GM21737 (cell line): ENCODE data around the gene POMT2.
"Not testable (repeated sequence)": the region's sequence is repeated elsewhere in the genome, so short reads cannot be mapped to it uniquely, and the experiment has no call there.

Experiments
- ATAC-seq: cut with Tn5 transposase; IDR thresholded peaks from one replicate; pipeline ENCODE4 v1.9.1; 2021; ENCODE audit warnings: mild to moderate bottlenecking, moderate library complexity; ENCODE audit not compliant: unreplicated experiment

Gene POMT2

GRCh38 chr14:77302926-77303325 is 17.8 kb downstream of the POMT2 start:
- no peak for ATAC-seq

GRCh38 chr14:77301103-77301502 is 19.6 kb downstream of the POMT2 start:
- ATAC-seq, result no peak

DNA sequence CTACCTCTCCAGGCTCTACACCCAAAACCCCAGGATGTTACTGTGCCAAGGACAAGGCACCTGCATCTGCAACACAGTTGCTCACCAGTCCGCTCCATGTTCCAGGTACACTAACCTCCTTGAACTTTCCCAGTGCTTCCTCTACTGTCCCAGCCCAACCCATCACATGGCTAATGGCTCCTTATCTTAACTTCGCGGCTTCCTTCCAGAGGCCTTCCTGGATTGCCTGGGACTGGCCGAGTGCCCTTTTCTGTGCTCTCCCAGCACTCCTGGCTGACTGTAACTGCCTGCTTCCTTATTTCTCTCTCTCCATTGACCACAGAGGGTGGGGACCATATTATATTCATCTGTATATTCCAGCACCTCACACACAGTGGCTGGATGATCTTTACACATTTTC is 20.9 kb downstream of the POMT2 start:
- ATAC-seq, result no peak

DNA sequence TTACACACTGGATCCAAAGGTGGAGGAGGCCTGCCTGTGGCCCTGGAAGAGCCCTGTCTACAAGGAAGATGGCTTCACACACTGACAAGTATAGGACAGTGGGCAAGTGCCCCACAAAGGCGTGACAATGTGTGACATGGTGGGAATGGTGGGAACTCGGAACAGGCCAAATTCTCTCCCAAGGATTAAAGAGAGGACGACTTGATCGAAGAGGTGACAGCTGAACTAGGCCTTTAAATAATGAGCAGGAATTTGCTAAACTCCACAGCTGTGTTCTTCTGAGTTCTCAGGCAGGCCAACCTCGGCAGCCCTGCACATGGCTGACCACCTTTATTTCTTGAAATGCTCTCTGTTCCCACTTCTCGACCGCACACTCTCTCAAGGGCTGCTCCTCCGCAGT is 23.8 kb downstream of the POMT2 start:
- ATAC-seq, result no peak

- ATAC-seq, result no peak
These were observed 24.5 kb downstream of the POMT2 start for GRCh38 chr14:77296155-77296554.

DNA sequence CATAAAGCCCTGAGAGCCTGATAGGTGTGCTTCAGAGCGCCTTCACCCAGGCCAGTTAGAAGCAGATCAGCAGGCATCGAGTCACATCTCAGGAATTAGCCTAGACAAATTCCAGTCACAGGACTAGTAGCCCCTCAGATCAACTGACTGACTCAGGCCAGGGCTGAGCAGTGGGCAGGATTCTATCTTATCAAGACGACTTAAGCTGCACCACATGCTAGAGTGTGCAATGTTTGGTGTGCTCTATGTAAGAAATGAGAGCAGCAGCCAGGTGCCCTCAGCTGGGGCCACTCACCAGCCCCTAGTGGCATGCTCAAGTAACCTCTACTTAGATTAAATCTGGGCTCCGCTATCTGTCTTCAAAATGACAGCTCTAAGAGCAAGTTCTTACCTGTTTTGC is 30.0 kb downstream of the POMT2 start:
- ATAC-seq, result no peak

- ATAC-seq, result no peak
These were observed 34.1 kb downstream of the POMT2 start for GRCh38 chr14:77286576-77286975.

DNA sequence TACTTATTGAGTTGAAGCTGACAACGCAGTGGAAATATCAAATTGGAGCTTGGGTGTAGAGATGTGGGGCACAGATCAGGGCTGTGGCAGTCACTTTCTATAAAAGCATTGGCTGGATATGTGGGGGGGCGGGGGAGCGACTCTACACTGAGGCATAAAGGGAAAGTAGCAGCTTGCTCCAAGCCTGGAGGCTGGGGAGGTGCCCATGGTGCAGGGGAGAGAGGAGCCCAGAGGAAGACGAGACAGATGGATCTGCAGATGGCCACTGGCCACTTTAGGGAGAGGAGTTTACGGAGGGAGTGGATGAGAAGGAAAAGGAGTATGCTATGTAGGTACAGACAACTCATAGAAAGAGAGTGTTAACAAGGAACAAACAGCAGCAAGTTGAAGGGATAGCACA is 36.2 kb downstream of the POMT2 start:
- ATAC-seq, result no peak

GRCh38 chr14:77284066-77284465 is 36.6 kb downstream of the POMT2 start:
- no peak for ATAC-seq

DNA sequence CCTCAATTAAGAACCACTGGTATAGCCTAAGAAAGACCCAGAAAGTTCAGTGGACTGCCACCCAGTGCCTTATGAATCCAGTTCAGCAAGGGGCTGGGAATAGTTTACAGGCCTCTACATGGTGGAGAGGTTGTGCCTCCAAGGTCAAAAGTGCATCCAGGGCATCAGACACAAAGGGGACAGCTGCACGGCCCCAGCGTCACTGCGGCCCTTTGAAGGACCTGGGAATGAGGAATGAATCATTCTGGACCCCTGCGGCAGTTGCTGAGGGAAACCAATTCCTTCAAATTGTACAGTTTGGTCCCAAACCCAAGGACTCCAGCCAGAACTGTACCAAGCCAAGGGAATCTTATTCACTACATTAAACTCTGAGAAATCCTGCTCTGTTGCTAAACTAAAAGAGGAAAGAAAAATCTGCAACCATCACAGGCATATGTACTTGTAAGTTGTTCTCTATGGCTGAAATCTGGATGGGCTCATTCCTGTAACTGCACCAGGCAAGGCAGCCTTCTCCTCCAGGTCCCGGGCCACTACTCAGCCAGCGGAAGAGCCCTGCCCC is 38.8 kb downstream of the POMT2 start:
- no peak for ATAC-seq

DNA sequence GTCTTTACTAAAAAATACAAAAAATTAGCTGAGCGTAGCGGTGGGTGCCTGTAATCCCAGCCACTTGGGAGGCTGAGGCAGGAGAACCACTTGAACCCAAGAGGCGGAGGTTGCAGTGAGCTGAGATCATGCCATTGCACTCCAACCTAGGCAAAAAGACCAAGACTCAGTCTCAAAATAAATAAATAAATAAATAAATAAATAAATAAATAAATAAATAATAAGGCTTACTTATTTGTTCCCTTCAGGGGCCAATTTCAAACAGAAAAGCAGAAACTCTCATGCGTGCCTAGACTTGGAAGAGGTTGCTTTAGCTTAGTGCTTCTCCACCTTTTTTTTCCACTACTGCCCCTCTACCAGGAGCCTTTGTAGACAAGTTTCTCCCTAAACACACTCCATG is 39.8 kb downstream of the POMT2 start:
- ATAC-seq, result not testable (repeated sequence)

DNA sequence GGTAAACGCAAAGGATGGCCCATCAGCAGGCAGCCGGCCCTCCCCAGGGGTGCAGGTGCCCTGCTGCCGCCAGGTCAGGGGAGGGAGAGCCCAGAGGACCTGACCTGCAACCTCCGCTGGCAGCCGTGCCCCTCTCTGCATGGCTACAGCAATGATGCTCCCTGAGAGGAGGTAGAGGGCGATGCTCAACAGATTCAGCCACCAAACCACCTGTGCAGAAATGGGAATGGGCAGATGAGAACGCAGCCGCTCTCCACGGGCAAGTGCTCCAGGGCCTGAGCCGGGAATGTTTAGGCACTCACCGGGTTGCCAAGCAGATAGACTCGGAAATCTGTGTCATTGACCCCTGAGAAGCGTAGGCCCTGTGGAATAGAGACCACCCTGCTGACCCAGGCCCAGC is 41.0 kb downstream of the POMT2 start:
- ATAC-seq, result no peak

DNA sequence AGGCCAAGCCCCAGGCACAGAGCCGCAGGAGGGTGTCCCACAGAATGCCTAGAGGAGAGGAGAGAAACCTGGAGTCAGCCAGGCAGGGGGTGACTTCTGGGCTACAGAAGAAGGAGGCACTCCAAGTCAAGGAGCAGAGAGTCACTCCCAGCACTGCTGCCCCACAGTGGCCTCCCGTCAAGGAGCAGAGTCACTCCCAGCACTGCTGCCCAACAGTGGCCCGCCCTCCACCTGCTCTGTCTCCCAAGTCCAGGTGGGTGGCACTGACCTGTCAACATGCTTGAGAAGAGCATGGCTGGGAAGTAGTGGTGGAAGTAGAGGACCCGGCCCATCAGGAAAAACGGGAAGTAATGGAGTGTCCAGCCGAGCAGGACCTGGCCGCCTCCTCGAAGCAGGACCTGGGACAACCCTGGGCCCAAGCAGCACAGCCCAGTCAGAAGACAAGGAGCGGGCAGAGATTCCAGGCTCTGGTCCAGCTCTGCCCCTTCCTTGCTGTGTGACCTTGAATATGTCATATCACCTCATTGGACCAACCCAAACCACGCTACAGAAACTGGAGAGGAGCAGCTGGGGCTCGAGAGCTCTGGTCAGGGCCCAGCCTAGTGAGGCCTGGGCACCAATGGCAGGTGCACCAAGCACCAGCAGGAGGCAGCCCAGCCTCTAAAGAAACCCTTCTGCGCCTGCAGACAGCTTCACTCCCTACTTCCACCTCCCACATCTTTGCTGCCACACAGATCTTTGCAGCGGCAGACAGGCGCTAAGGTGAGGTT is 42.0 kb downstream of the POMT2 start:
- ATAC-seq, result no peak

- ATAC-seq, result no peak
These were observed 43.7 kb downstream of the POMT2 start for GRCh38 chr14:77276959-77277358.

DNA sequence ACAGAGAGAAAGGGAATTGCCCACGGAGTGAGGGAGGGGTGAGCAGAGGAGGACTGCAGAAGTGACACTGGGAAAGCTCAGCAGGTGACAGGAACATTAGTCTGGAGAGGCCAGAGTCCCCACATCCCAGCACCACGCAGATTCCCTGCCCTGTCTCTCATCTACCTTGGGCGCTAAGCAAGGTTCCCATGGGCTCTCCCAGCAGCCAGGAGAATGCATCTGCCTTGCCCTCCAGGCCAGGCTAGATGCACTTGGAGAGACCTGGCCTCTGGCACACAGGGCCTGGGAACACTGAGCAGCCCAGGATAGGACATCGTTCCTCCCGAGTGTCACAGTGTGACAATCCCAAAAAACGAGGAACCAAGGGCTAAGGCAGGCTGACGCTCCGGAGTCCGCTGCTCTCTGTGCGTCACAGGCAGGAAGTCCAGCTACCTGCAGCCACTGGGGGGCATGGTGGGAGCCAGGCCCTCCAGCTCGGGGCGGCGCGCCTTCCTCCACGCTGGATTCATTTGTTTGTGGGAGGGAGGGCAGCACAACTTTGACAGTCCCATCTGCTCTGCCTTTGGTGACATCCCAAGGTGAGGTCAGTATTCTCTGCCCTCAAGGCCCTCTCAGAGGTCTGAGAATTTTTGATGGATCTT is 44.3 kb downstream of the POMT2 start:
- no peak for ATAC-seq

- no peak for ATAC-seq
These were observed 45.1 kb downstream of the POMT2 start for GRCh38 chr14:77275601-77276017.

DNA sequence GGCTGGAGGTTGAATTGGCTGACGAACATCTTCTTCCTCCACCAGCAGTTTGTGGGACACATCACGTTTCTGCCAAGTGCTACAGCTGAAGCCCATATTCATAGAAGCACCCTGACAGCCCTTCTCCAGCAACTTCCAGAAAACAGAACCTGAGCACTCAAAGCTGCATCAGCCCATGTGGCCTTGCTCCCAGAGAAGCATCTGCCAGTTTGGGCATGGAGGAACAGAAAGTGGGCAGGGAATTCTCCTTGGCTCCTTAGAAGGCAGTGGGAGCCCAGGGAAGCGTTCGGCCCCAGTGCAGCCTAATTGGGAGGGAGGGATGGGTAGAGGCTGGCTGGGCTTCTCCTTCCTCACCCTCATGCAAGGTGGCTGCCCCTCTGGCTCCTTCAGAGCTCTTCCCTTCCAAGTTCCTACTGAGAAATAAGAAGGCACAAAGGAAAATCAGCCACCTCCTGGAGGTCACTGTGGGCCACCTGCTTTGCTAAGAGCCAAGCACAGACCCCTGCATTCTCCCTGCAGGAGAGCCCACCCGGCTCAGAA is 45.6 kb downstream of the POMT2 start:
- ATAC-seq, result no peak

DNA sequence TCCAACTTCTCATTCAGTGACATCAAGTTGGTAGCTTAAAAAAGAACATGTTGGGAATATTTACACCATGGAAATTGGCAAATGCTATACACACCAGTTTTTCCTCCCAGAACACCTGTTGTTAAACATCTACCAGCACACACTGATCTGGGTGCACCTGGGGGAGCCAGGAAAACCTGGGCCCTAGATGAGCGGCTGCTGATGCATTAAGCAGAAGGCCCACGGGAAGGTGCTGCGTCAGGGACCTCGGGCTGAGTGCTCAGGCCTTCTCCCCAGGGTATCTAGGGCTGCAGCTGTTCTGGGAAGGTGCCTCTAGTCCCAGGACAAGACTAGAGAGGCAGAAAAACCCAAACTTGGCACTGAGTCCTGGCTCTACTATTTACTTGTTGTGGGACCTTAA is 46.9 kb downstream of the POMT2 start:
- no peak for ATAC-seq

DNA sequence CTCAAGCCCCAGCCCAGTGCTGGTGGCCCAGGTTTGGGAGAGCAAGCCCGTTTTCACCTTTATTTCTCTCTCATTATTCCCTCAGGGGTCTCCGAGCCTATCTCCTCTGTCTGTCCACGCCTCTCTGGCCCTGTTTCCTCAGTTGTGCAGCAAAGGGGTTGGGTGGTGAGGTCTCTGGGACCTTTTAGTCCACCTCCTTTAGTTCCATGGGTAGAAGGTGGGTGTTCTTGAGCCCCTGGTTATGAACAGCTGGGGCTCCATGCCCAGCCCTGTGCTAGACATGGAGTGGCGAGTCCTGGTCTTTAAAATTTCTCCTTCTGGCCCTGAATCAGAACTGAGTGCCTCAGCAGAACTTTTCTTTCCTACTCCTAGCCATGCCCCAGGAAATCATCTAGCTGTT is 48.4 kb downstream of the POMT2 start:
- no peak for ATAC-seq

DNA sequence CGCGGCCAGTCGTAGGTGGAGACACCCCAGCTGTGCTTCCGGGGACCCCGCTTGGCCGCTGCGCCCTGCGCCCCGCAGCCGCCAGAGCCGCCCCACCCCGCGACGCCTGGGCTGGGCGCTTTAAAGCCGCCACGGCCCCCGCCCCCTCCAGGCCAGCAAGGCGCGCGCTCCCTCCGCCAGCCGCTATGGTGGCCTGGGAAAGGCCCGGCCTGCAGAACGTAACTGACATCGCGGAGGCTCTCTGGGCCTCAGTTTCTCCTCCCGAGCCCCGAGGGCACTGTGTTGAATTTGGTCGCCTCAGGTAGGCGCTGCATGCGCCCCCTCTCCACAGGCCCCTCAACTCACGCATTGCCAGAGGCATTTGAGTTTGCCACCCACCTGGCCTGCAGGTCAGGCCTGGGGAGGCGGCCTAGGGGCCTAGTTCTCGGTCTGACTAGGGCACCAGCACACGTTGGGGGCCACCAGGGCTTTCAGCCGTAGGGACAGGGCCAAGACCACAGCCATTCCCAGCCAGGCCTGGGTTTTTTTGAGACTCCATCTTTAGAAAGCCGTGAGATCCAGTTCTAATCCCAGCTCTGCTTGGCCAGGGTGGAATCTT is 49.5 kb downstream of the POMT2 start, which contains the start of gene NGB:
Gene NGB (minus strand): TSS at position 94 of the 598 bp plus-strand sequence. CDS start 269 bp downstream, outside the sequence.
- ATAC-seq, result no peak

DNA sequence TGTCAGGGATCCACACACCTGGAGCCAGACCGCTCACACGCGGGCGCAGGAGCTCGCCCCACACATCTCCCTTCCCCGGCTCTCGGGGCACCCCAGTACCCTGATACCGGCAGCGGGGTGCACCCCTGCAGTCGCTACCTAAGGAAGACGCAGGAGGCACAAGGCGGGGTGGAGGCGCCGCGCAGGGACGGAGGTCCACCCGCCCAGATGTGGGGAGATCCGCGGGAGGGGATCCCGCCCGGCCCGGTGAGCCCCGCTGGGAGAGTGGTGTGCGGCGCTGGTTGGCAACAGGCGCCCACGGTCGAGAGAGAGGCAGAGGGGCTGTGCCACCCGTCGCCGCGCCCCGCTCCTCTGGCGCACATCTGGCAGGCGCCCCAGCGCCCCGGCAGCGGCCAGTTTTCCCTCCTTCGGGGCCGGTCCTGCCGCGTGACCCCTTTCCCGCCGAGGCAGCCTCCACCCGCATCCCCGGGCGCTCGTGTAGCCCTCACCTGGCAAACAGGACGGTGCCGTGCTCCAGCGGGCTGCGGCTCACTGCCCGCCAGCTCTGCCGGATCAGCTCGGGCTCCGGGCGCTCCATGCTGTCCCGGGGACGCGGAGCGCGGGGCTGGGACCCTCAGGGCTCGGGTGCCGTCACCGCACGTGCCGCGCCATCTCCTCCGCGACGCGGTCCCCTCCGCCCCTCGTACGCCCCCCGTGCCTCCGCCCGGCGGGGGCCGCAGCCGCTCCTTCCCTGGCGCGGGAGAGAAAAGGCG is 50.1 kb downstream of the POMT2 start:
- ATAC-seq, result no peak
